ENCODE data around the gene ADD2. TPM values are rescaled to one million over a fixed set of nuclear protein-coding genes. Genes with fewer than 3 reads are reported as not detected.

ADD2 gene
- total RNA-seq, 1 donor from 2014 or later: 3.2 TPM

DNA sequence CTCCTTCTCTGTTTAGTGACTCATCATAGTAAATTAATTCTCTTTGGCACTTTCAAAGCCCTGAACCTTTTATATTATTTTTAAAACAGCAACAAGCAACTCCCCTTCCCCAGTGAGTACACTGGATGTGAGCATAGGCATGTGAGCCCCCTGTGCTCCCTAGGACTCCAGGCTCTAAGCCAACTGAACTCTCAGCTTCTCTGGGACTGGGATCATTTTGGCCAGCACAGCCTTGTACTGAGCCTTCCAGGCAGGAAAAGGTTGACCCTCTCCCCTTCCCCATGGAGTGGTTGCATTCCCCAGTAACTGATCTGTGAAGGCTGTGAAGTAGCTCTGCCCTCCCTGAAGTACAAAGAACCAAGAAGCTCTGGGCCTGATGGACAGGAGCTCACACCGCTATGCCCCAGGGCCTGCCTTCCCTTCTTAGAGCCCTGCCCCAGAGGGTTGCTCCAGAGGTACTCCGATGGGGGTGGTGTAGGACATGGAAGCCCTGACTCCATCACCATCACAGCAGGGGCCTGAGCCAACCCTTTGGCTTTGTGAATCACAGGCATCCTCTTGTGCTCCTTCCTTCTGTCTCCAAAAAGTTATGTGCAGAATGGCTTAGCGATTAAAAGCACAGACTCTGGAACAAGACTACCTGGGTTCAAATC is 57.8 kb downstream of the ADD2 start:
- ATAC-seq: no peak
- DNase-seq (ENCODE audit: low spot score): no peak
- intact Hi-C loops (cut with DNase I): no loop called here

DNA sequence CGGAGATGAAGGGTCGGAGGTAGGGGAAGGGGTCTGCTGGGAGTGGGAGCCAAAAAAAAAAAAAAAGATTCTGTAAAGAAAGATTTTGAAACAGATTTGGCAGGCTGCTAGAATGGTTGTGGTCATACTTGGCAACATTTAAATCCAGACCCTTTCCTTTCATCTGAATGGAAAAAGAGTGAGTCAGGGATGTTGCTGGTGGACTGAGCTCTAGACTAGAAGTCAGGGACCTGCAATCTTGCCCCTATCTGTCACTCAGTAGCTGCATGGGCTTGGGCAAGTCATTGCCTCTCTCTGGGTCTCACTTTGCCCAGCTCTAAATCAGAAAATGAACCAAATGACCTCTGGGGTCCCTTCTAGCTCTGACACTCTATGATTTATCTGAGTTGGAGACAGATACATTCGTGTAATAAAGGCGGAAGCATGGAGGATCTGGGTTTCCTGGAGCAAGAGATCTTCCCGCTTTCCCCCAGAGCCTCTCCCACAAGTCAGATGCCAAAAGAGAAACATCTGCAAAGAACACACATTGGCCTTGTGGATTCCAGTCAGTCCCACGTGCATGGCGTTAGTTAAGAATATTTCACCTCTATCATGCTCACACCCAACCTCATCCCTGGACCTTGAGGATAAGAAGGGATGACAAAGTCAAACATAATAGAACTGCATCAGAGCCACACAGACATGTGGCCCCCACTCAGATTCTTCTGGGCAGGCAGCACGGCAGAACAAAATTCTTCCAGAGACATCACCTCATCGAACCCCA is 58.5 kb downstream of the ADD2 start:
- intact Hi-C loops (cut with DNase I): no loop called here
- DNase-seq (ENCODE audit: low spot score): no peak
- ATAC-seq: no peak

DNA sequence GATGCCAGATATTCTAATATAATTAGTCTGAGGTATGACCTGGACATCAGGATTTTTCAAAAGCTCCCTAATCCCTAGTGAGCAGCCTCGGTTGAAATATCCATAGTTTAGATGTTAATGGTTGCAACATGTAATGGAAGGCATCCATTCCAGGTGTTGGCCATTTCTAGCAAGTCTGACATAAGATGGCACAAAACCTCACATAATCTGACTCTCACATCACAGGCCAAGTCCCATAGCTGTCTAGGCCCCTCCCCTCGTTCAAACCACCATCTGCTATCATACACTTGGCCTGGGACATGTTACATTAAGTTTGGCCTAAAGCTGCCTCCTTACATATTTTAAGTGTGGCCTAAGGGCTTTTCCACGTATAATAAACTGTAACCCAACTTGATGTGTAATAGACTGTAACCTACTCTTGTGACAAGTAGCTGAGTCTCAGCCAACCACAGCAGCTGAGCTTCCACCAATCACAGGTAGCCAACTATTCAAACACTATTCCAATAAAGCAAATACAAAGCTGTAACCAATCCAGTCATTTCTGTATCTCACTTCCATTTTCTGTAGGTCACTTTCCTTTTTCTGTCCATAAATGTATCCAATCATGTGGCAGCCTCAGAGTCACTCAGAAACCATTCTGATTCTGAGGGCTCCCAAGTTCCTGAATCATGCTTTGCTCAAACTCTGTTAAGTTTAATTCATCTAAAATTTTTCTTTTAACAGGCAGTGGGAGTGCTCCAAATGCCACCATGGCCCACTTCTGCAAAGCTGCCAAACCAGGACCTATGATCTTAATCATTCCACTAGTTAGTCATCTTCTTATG is 59.4 kb downstream of the ADD2 start:
- DNase-seq (ENCODE audit: low spot score) (no peak), ATAC-seq (no peak)
- intact Hi-C loops (cut with DNase I): no loop called here

DNA sequence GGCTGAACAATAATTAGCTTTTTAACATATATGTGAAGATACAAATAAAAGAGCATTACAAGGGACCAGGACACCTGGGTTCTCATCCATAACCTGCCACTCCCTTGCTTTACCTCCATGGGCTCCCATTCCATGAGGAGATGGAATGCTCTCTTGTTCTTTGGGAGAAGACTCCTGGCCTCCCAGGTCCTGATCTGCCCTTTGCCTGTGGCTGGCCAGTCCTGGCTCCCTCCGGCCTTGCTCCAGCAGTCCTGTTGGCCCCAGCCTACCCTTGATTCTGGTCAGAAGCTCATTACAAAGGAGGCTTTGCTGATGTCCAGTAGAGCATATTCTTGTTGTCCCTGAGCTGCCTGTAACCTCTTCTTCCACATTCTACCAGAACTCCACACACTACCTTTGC is 60.3 kb downstream of the ADD2 start:
- DNase-seq (ENCODE audit: low spot score): no peak
- ATAC-seq: no peak
- intact Hi-C loops (cut with DNase I): no loop called here

DNA sequence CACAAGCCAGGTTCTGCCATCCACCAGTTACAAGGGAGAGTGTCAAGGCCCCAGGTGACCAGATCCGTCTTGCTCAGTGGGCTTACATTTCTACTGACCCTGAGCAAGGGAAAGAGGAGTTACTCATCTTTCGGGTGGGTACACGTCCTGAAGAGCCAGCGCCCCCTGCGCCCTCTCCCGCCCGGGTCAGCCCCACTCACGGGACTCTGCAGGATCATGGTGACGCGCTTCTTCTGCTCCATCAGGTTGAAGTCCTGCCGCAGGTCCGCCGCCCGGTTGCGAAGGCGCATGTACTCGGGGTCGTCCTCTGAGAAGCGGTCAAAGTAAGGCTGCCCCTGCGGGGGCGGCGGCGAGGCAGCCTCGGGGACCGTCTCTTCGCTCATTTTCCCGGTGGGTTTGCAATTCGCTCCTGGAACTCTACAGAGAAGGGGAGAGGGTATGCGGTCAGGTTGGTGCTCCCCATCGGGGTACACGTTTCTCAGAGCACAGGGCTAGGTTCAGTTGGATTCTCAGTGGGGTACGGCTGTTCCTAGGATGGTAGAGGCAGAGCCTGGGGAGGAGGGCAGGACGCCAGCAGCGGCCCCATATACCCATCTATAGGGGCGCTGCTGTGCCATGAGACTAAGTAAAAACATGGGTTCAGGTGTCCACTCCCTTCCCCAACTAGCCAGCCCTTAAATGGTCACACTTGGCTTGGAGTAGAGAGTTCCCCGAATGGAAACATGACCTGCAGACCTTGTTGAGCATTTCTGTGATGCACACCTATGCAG is 61.8 kb downstream of the ADD2 start:
- intact Hi-C loops (cut with DNase I): no loop called here
- DNase-seq (ENCODE audit: low spot score): no peak

DNA sequence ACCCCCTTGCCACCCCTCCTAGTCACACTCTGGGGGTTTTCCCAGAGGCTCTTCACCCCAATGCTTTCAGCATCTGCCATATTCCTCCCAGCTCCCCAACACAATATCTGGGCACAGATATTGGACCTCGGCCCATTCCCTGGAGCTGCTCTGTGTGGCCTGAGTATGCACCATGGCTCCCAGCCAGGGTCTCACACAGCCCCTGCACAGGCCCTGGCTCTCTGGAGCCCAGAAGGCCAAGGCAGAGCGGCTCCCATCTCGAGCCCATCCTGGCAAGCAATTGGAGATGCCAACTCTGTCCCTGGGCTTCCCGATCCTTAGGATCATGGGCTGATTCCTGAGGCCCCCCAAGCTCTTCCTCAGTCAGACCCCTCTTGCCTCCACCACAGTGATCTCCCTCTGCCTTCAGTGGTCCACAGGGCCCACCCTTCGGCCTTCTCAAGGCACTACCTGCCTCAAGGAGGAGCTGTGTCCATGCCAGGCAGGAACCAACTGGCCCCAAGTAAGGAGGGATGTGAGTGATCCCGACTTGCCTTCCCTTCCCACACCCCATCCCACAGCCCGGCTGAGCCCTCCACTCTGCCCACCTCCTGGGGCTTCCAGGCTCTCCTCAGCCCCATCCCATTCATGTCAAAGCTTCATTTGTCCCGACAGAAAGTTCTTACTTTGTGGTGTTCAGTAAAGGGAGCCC is 62.7 kb downstream of the ADD2 start:
- ATAC-seq (no peak), DNase-seq (ENCODE audit: low spot score) (no peak)

More for the DNA sequence above, 61.8 kb downstream of the ADD2 start:
- no peak for ATAC-seq

DNA sequence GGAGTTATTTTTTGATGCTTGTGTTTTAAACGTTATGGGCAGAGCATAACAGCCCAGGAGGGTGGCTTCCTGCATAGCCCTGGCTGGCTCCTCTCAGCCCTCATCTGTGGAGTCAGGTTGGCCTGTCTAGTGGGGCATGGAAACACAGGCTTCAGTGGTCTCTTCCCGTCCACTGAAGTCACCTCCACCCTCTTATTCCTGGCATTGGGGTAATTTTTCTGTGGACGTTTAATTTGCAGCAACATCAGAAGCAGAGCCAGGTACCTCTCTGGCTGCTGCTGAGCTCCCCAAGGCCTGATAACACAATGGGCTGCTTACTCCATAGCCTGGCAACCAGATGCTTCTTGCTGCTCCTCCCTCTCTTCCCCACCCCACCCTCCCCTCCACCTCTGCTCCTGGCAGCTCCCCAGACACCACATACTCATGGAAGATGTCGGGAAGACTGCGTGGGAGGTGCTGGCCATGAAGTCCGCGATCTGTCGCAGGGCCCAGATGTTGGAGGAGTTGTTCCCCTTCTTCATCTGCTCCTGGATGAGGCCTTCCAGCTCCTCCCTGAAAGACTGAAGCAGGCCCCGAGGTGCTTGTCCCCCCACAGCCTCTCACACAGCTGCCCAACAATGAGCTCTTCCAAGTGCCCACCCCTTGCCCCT is 64.0 kb downstream of the ADD2 start:
- intact Hi-C loops (cut with DNase I): no loop called here
- no peak for DNase-seq (ENCODE audit: low spot score)
- ATAC-seq: no peak

More for the DNA sequence above, 62.7 kb downstream of the ADD2 start:
- intact Hi-C loops (cut with DNase I): no loop called here

DNA sequence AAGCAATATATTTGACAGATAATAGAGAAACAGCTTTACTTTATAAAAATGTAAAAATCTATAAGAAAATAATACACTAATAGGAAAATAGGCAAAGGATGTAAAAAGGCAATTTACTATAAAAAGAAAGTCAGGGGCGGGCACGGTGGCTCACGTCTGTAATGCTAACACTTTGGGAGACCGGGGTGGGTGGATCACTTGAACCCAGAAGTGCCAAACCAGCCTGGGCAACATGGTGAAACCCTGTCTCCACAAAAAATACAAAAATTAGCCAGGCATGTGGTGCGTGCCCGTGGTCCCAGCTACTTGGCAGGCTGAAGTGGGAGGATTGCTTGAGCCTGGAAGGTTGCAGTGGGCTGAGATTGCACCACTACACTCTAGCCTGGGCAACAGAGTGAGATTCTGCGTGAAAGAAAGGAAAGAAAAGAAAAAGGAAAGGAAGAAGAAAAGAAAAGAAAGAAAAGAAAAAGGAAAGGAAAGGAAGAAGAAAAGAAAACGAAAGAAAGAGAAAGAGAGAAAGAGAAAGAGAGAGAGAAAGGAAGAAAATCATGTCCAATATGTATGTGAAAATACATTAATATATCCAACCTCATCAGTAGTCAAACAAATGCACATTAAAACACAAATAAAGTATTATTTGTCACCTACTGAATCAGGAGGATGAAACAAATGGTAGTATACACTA is 65.1 kb downstream of the ADD2 start:
- intact Hi-C loops (cut with DNase I): no loop called here
- no peak for ATAC-seq
- no peak for DNase-seq (ENCODE audit: low spot score)

DNA sequence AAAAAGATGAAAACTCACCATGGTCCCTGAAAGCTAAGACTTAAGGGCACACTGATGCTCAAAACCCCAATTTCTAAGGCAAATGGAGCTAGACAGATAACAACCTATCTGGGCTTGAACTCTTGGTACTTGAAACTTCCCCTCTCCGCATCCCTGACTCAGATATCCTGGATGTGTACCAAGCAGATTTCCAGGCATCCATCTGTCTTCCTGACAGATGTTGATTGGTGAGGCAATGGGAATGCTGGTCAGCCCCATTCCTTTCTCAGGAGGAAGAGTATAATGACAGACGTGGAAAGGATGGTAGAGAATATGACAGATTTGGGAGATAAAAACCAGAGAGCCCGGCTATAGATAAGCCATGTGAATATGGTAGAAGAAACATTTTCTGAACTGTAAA is 69.2 kb downstream of the ADD2 start:
- intact Hi-C loops (cut with DNase I): no loop called here
- DNase-seq (ENCODE audit: low spot score): no peak
- no peak for ATAC-seq

DNA sequence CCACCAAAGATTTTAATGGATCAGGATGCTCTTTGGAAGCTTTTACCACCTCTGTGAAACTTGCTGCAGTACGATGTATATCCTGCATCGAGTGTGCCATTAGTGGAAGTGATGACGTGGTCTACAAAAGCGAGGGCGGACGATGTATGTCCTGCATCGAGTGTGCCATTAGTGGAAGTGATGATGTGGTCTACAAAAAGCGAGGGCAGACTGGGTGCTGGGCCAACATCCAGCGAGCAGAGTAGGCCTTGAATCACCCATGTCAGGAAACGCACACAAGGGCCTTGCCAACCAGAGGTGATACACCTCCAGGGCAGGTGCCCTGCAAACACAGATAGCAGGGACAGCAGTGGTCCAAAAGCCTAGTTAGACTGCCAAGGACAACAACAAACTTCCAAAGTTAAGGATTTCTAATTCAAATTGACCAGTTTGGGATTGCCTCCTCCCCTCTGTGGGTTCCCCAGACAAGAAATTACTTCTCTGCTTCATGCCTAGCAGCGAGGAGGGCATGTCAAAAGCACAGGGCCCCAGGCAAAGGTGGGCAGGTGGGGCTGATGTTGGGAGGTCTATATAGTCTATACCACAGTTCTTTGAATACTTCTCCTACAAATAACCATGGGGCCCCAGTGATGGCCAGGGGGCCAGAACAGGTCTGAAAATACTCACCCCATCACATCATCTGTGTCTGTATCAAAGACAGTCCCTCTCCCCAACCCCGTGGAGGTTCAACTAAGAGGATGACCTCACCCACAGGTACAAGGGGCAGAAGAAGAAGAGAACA is 70.2 kb downstream of the ADD2 start:
- ATAC-seq (no peak), DNase-seq (ENCODE audit: low spot score) (peak; percentile 36)
- intact Hi-C loops (cut with DNase I): no loop called here

DNA sequence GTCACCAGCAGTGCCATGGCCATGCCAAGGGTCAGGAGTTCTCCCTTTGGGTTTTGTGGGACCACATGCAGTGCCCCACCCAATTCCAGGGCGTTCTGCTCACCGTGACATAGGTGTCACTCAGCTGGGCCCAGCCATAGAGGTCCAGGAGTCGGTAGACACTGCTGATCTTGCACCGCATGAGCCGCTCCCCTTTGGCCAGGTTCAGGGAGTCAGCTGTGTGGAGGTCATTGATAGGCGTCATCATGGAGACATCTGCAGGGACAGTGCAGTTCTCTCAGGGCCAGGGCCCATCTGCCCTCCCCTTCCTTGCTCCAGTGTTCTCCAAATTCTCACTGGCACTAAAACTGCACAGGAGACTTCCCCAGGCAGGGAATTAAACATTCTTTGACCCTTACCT is 71.9 kb downstream of the ADD2 start:
- no peak for ATAC-seq
- DNase-seq (ENCODE audit: low spot score): peak; percentile 40
- intact Hi-C loops (cut with DNase I): no loop called here

DNA sequence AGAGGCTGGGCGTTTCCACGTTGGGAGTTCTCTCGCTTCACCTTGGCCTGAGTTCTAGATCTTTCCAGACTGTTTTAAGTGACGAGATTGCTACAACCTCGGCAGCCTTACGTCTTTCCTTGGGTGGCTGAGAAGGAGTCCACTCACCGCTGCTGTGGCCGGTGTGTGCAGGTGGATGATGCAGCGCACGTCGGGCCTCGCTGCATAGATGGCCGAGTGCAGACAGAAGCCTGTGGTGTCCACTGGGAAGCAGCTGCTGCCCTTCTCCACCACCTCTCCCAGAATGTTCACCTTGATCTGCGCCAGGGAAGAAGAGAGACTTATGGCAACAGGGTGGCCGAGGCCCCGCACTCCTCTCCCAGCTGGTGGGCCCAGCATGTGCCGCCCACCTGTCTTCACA is 75.7 kb downstream of the ADD2 start:
- intact Hi-C loops (cut with DNase I): no loop called here
- DNase-seq (ENCODE audit: low spot score) (peak; percentile 27), ATAC-seq (no peak)

DNA sequence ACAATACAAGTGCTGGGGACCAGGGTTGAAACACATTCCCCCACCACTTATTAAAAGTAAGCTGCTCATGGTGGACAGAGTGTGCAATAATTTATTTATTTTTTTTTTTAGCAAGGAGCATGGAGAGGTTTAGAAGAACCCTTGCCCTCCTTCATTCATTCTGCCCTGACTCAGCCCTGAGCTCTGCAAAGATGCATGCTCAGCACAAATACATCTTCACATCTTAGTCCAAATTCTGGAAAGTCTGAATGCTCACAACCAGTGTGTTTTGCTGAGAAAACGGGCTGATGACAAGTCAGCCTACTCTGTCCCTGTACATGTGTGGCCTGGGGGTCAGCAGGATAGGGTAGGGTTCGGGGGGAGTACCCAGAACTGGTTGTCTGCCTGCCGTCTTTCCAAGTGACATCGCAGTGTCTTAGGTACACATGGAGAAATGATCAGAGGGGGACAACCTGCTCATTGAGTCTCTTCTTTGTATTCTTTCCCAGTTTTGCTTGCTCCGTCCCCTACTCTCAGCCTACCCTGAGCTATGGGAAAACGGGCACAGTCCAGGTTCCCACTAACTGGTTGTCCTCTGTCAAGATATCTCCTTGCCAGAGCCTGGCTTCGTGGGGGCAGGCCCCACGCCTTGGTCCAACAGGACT is 76.4 kb downstream of the ADD2 start:
- no peak for DNase-seq (ENCODE audit: low spot score)
- intact Hi-C loops (cut with DNase I): no loop called here
- ATAC-seq: no peak

DNA sequence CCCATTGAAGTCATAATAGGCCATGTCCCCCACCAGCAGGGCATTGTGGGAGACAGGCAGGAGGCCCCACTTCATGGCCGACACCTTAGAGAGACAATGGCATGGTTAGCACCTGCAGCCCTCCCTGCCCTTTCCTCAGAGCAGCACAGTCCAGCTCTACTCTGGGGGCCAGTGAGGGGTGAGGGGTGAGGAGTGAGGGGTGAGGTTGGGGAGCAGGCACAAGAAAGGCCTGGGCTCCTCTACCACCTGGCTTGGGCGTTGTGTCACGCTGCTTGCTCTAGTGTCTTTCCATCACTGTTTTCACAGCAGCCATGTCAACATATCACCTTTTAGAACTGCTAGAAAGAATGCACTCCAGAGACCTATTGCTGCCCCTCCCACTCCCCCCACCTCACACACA is 77.2 kb downstream of the ADD2 start:
- intact Hi-C loops (cut with DNase I): no loop called here
- DNase-seq (ENCODE audit: low spot score) (peak; percentile 25), ATAC-seq (no peak)

DNA sequence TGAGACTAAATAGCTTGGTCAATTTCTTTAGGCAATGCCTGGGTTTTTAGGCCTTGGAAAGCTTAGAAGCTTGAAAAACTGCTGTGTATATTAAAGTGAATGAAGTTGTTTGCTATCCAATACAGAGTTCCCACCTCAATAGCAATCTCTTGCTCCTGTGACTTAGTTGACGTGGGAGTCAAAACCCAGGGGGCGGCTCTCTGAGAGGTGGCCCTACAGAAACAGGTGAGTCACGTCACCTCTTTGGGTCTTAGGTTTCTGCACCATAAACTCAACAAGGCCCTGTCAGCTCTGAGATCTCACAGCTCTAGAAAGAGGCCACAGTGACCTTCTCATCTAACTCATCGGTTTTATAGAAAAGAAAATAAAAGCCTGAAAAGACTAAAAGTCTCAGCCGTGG is 79.6 kb downstream of the ADD2 start:
- intact Hi-C loops (cut with DNase I): no loop called here
- ATAC-seq: no peak
- peak; percentile 1 for DNase-seq (ENCODE audit: low spot score)

DNA sequence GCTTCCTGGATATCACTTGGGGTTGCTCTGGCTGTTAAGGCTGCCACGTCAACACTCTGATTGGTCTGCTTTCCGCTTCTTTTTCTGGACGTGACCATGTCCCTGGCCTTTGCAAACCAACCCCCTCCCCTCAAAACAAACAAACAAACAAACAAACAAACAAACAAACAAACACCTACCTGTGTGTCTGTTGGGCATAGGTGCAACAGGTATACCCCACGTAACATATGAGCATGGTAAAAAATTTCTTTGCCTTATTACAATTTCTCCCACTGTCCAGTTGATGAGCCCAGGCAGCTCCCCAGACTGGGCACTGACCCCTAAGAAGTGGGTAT is 80.6 kb downstream of the ADD2 start:
- no peak for ATAC-seq
- intact Hi-C loops (cut with DNase I): no loop called here
- peak; percentile 9 for DNase-seq (ENCODE audit: low spot score)
